NCI-H1694 (cell line): ENCODE data around the gene SUPT6H.

Source experiments
- DNase-seq: peaks from one replicate; lab custom pipeline; 2025; lab: John Stamatoyannopoulos, UW

SUPT6H gene

DNA sequence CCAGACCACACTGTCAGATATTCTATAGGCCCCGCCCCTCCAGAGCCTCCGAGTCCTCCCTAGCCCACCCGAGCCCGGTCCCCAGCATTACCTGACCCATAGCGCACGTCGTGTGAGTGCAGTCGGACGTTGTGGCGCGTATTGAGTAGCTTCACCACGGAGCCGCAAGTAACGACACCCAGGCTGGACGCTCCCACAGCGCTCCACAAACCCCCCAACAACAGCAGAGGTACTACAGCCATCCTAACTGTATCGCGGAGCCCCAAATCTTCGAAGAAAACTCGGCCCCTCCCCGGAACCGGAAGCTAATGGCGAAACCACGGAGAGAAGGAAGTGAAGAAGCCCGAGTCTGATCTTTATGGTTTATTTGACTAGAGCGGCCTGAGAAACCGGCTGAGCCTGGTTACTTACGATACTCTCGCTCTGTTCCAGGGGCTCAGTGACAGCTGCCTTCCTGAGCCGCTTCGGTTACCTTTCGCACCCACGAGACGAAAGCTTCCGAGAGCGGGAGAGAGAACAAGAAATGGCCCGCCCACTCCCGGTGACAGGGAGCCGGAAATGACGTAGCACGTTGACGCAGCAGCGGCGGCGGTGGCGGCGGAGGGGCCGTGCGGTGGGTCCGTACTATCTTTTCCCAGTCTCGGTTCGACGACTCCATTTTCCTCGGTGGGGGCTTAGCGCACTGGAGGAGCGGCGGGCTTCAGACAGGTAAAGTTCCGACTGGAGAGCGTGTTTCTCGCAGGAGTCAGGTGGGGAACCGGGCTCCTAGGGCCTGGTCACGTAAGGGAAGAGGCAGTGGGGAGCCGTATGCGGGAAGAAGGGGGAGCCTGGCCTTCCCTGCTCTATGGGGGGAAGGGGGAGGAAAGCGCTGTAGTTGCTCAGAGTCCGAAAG lies at the start of gene SUPT6H, which contains the start of gene SDF2:
SUPT6H (plus strand) TSS at position 571 of the 892 bp plus-strand sequence. CDS start 11,197 bp downstream, outside the sequence.
SDF2 (minus strand) TSS at position 272 of the 892 bp plus-strand sequence; CDS start at position 242, 30 bp downstream.
- DNase-seq, result peak; percentile 88

DNA sequence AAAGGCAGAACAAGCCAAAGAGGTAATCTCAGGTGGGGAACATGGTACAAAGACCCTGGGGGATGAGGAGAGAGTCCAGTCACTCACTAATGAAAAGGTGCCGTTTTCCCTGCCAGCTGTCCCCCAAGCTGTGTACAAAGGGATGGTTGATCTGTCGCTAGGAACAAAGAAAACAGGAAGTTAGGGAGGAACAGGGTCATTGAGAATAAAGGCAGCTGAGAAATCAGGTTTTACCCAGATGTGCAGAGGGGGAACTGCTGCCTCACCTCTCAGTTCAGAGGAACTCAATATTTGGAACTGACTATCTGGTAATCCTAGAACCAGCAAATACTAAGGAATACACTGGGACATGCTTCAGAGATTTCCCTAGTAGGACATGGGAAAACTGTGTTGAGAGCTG lies 49.5 kb upstream of the SUPT6H start:
- DNase-seq, result no peak

DNA sequence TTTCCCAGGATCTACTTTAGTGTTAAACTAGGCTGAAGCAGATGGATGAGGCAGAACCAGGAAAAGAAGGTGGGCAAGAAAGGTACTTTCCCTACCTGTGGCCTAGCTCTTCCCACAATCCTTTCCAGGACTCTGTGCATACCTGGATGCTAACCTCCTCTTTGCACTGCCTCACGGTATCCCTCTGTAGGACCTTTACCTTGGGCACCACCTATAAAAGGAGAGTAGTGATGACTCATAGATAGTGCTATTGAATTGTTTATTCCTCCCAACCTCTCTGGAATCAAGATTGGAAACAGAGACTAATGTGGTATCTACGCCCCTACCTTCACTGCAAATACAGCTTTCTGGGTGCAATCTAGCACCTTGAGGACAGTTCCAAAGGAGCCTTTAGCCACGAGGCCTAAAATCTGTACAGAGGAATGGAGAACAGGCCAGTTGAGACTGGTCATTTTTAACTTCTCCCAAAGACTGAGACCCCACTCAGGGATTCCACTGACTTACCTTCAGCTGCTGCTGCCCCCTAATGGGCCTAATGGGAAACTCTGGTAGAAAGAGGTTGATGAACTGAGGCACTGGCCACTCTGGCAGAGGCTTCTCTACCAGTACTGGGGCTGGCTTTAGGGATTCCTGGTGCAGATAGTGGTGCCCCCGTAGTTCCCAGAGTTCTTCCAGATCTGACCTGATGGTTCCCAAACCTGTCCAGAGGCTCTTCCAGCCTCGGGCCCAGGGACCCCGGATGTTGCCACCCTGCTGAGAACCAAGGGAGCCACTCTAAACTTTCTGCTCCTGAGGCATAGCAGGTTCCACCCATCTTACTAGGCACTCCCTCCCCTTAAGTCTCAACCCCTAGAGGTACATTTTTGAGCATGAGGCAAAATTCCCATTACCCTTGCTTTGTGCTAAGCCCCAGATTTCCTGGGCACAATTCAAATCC lies 48.8 kb upstream of the SUPT6H start:
- peak; percentile 21 for DNase-seq

DNA sequence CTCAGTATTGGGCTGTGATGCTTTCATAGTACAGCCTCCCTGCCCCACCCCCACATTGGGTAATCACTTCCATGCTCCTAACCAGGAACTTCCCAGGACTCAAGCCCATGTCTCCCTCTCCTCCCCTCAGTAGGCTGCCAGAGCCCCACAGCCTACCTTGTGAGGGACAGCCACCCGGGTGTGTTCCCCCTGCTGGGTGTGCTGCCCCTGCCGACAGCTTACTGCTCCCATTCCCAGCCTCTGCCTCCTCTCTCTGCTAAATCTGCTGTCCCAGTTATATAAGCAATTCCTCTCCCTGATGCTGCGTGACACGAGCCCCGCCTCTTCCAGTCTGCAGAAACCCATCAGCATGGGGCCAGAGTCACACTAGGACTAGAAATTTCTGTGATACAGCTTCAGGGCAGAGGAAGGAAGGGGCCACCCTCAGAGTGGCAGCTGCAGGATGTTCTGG lies 48.0 kb upstream of the SUPT6H start, which contains the start of gene RSKR:
RSKR (minus strand) TSS at position 255 of the 451 bp plus-strand sequence; CDS start at position 231, 24 bp downstream.
- no peak for DNase-seq

DNA sequence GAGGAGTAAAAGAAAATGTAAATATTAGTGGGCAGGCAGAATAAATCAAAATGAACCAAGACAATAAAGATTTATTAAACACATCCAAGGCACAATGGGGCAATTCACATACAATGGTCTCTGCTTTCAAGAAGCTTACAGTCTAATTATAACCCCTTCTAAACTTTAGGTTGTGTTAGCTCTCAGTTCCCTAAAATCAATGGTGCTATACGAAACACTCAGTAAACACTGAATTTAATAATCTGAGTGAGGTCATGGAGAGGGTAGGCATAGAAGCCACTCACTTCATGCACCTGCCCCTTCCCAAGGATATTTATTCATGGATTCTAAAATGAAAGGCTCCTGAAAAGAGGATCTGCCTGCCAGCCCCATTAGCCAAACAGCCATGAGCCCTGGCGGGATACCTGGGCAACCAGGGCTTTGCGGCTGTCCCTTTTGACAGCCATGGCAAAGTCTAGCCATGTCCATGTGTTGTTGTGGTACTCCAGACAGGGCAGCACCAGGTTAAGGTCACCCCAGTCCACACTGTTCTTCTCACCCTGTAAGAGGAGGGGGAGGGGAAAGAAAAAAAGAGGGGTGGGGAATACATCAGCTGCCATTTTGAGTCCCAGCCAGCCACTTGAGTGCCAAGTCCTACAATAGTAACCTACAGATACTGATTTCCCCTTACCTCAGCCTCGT lies 46.6 kb upstream of the SUPT6H start:
- no peak for DNase-seq

DNA sequence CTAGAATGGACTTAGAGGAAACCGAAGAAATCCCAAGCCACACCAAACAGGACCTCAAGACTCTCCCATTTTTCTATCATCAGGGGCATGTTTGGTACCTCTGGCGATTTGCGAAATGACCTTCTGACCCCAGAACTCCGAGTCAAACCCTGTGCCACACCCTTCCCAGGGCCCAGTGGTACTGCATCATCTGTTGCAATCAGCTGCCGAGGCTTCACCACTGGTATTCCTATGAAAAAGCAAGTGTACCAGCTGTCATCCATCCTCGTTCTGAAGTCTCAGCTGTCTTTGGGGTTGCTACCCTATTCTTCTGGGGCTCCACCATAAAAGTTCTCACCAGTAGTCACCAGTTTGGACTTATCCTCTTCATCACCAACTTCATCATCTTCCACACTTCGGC lies 45.7 kb upstream of the SUPT6H start:
- DNase-seq, result no peak

DNA sequence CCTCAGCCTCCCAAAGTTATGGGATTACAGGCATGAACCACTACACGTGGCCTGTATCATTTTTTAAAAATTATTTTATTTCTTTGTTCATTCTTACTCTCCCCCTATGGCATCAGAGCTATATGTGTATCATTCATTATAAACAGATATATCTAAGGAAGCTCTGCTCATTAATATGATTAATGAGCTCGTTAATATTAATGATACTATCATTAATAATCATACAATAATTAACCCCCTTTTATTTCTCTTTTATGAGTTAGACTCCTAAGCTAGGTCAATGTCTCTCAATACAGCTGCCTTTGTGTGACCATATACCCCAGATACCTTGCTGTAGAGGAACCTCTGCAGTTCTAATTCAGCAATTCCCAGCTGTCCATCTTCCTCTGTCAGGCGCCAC lies 43.5 kb upstream of the SUPT6H start:
- no peak for DNase-seq

DNA sequence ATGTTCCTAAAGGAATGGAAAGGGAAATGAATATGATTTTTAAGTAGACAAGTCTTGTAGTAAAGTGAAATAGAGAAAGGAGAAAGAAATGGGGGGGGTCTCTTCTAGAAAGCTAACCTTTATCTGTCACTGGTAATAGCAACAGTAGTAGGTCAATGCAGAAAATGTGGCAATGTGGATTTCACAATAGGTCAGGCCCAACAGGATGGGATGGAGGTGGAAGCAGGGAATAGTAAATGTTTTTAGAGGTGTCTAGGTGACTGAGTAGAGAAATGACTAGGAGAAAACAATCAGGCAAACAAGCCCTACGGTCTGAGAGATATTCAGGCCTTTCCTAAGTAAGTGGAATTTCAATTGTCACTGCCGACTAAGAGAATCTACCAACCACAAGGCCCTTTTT lies 42.0 kb upstream of the SUPT6H start:
- DNase-seq, result no peak

DNA sequence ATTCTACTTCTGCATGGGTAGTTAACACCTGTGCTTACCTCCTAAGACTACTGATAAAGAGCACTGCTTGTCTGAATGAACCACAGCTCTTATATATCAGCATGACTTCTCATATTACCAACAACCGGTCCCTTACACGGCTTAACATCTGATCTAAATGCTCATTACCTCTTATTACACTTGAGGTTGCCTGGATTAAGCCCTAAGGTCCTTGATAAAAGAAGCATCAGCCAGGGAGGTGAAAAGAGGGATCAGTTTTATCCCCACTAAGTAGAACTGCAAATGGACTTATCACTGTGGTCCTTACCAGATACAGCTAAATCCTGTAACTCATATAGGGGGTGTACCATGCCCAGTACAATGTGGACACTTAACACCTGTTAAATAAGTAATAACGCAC lies 39.8 kb upstream of the SUPT6H start:
- DNase-seq, result no peak

DNA sequence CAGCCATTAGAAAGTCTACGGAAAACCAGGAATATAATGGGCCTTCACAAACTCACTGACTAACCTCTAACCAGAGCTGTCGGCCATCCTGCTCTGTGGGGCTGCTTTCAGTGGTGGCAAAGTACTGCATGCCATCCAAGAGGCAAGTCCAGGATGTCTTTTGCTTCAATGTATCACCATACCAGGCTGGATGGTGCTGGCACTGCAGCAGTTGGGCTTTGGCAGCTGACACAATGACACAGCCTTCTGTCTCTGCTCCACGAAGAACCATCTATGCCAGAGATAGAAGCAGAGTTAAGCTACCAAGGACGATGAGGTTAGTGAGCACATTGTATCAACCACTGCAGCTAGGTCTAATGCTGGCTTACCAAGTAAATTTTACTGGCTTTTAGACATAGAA lies 38.3 kb upstream of the SUPT6H start:
- no peak for DNase-seq

DNA sequence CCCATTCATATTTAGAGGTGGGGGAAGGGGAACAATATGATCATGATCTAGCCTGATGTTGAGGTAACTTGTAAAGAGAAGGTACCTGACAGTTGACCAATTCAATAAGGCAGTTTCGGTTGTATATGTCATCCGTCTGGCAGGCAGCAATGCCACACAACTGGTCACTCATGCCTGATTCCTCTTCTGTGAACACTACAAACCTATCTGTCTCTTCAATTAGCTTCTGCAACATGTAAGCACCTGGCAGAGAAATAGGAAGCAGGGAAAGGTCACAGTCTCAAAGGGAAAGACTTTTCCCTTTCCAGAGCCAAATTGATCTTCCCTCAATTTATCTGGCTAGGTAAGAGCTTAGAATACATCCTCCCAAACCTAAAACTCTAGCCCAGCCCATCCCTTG lies 37.9 kb upstream of the SUPT6H start:
- DNase-seq, result no peak

DNA sequence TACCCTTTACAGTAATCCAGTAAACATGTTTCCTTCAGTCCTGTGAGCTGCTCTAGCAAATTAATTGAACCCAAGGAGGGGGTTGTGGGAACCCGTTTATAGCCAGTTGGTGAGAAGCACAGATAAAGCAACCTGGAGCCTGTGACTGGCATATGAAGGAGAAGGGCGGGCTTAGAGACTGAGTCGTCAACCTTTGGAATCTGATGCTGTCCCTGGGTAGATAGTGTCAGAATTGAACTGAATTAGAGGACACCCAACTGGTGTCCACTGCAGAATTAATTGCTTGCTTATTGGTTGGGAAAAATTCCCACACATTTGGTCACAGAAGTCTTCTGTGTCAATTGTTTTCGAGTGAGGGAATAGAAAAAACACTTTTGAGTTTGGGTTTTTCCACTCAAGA lies 35.2 kb upstream of the SUPT6H start:
- no peak for DNase-seq

DNA sequence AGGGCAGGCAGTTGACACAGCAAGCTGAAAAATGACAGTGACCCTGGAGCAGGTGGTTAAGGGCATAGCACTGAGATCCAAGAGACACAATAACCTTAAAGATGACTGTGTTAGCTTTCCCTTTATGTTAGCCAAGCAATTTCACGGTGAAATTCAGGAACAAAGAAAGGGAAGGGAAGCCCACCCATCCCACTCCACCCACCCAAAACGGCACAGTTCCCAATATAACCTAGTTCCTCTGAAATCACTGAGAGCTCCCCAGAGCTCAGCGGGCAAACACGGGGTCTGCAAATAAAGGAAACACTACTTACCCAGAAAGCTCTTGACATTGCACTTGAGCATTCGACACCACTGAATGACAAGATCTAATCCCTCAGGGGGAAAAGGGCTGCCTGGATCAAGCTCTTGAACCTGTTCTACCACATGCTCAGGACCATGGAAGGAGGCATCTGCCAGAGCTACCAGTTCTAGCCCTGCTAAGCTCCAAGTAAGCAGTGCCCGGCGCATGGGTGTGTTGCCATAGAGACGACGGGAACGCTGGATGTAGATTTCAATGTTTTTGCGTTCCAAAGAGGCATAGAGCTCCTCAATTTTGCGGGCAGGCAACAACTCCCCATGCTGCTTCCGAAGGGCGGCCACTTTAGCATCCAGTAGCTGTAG lies 27.7 kb upstream of the SUPT6H start:
- no peak for DNase-seq

DNA sequence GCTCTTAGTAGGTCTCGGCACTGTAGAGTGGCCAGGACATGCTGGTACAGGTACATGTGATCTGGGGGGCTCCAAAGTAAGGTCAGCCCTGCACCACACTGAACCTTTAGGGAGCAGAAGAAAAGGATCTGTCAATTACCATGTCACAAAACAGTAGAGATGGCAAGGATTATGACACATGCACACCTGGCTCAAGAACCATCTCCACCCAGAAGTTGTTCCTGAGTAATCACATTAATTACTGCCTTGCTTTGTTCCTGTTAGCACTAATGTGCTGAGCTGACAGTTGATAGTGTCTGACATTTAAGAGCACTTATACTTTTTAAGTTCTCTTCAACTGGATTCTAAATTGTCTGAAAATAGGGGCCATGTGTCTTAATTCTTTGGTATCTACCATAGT lies 26.5 kb upstream of the SUPT6H start:
- DNase-seq, result no peak

DNA sequence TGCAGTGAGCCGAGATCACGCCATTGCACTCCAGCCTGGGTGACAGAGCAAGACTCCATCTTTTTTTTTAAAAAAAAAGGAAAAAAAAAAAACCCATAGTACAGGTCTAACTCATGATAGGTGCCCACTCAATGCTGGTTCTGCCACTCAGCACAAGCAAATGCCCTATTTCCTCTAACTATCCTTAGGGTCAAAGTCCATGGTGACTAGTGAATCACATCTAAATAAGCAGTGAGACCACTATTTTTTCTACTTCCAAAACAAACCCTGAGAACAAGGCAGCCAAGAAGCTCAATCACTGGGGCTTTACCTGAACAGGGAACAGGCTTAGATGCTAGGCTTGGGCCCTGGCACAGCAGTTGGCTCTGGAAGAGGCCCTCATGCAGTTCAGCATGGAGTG lies 20.4 kb upstream of the SUPT6H start:
- no peak for DNase-seq

DNA sequence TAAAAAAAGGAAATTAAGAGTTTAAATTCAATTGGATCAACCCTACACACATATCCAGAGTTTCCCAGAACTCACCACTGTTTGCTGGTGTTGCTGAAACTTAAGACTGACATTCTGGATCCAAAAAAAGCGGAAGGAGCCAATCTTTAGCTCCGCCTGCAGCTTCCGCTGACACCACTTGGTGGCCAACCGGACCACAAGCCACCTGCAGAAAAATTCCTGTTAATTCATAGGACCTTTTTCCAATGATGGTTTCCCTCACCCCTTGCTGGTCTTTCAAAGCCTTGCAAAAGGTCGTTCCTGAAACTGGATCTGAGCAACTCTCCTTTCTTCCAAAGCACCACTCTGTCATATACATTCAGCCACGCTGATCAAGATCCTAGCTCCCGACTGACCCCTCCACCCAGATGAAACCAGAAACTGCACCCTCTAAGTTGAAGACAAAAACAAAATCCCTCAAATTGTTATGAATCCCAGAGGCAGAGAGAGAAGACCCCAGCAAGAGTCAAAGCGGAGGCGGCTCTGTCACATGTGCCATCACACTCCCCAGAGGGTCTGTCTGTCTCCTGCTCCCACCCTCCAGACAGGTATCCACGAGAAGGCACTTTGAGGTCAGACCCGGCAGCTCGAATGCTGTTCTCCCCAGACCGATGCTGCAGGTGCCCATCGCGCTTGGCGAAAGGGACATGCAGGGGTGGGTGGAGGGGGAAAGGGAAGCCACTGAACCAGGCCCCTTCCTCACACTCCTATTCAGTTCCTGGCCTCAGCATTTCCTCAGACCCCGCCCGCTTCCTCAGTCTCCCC lies 17.8 kb upstream of the SUPT6H start:
- DNase-seq, result peak; percentile 17

DNA sequence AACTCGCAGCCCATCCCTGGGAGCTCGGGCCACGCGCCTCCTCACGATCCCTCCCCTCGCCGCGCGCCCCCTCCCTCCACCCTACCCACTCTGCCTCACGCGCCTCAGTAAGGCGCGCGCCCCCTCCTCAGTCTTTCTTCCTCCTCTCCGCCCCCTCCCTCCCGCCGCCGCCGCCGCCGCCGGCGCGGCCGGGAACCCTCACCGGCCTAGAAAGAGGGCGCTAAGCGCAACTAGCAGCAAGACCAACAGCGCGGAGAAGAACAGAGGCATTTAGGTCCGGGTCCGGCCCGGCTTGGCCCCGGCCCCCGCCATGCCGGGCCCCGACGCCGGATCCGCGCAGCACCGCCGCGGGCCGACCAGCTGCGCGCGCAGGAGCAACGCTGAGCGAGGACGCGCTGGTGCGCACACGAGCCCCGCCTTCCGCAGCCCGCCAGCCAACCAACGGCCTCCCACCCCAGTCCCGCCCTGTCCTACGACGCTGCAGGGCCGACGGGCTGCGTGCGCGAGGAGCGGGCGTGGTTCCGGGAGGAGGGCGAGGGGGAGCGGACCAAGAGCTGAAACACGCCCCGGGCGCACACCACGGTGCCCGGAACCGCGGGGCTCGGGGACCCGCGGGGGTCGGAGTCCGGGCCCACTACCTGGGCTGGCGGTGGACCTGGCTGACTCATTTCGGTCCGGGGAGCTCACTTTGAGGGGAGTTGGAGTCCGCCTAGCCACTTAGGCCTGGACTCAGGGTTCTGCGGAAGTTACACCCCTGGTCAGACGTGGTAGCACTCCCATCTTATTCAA lies 17.0 kb upstream of the SUPT6H start, which contains the start of gene BLTP2:
BLTP2 (minus strand) TSS at position 372 of the 789 bp plus-strand sequence; CDS start at position 270, 102 bp downstream.
- DNase-seq, result peak; percentile 83

DNA sequence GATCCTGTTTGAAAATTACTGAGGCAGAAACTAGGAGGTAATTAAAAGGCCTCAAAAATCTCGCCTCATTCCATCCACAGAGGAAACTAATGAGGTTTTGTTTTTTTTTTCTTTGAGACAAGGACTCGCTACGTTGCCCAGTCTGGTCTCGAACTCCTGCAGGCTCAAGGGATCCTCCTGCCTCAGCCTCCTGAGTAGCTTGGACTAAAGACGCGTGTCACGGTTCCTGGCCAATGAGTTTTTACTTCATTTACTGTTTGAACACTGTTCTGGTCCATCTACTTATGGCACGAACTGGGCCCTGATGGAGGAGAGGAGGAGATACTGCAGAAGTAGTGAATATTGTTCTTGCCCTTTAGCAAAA lies 16.4 kb upstream of the SUPT6H start:
- no peak for DNase-seq

DNA sequence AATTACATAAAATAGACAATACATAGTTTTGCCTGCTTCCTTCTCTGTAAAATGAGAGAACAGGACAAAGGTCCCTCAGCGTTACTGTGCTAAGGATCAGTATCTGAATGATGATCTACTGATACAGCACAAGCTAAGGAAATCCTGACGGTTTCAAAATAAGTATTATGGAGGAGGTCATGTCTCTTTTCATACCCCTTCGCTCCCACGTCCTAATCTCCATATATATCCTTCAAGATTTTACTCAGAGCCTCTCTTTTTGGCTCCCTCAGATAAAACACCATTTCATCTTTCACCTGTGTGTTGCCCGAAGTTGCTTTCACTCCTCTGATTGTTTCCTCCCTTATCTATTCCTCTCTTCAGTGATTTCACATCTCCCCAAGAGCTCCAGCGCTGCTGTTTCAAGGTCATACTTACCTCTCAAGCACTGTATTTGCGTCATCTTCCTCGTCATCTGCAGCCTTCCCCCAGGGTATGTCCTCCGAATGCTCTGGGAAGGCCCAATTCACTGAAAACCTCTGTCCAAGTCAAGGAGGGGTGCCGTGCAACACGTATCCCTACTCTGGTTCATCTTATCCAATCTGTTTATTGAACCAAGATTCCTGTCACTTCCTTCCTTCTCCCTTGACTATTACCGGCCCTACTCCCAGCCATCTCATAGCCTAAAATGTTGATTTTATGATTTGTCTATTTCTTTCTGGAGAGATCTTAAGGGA lies 15.8 kb upstream of the SUPT6H start:
- DNase-seq, result no peak
